WTC11 (cell line): ENCODE measurements around the gene ADAM22. TPM values are rescaled to one million over a fixed set of nuclear protein-coding genes. Genes with fewer than 3 reads are reported as not detected.

Source experiments
- ATAC-seq: fragments of 200-7000 bp; cut with Tn5 transposase; 2 replicates; pipeline ENCODE4 v1.10.0; 2021; ENCODE audit warnings: mild to moderate bottlenecking, moderate library complexity
- CTCF ChIA-PET: fragments of 300-600 bp; sonication (Branson Sonifier 250); formaldehyde crosslinking; loops from one replicate; lab custom pipeline; 2021; ENCODE audit warnings: antibody characterized with exemption; lab: Charles Lee
- POLR2A ChIA-PET: fragments of 350-600 bp; sonication (Branson Sonifier 250); formaldehyde crosslinking; loops from one replicate; lab custom pipeline; 2021; ENCODE audit warnings: antibody characterized with exemption; lab: Charles Lee
- DNase-seq: peaks from one replicate; pipeline ENCODE4 v3.0.0; 2021; ENCODE audit warnings: low spot score
- H3K27ac Mint-ChIP-seq: 2 replicates; pipeline ENCODE4 v1.8.0; 2021; ENCODE audit warnings: mixed read lengths
- H3K27me3 Mint-ChIP-seq: 2 replicates; pipeline ENCODE4 v1.8.0; 2021; ENCODE audit warnings: low read depth, mild to moderate bottlenecking, moderate library complexity, mixed read lengths
- H3K36me3 Mint-ChIP-seq: 2 replicates; pipeline ENCODE4 v1.8.0; 2021; ENCODE audit warnings: mixed read lengths
- H3K4me1 Mint-ChIP-seq: 2 replicates; pipeline ENCODE4 v1.8.0; 2022; ENCODE audit warnings: mixed read lengths
- H3K4me3 Mint-ChIP-seq: 2 replicates; pipeline ENCODE4 v1.8.0; 2021; ENCODE audit warnings: mild to moderate bottlenecking, moderate library complexity, mixed read lengths
- H3K9me3 Mint-ChIP-seq: 2 replicates; pipeline ENCODE4 v1.8.0; 2021; ENCODE audit warnings: mixed read lengths
- ARID4B ChIP-seq: sonication (generic); formaldehyde crosslinking; IDR thresholded peaks from 2 replicates; pipeline ENCODE4 v1.8.0; 2023; ENCODE audit warnings: missing genetic modification reagents, mild to moderate bottlenecking, borderline replicate concordance
- ATF1 ChIP-seq: sonication (generic); formaldehyde crosslinking; IDR thresholded peaks from 2 replicates; pipeline ENCODE4 v1.8.1; 2023; ENCODE audit warnings: mild to moderate bottlenecking, moderate library complexity, missing genetic modification reagents
- ATF2 ChIP-seq: sonication (generic); formaldehyde crosslinking; IDR thresholded peaks from 2 replicates; pipeline ENCODE4 v1.8.1; 2022; ENCODE audit warnings: low read depth, missing genetic modification reagents, borderline replicate concordance
- ATF3 ChIP-seq: sonication (generic); formaldehyde crosslinking; conservative IDR thresholded peaks from 2 replicates; pipeline ENCODE4 v1.8.1; 2022; ENCODE audit warnings: mild to moderate bottlenecking, missing genetic modification reagents
- ATF6 ChIP-seq: sonication (generic); formaldehyde crosslinking; IDR thresholded peaks from 2 replicates; pipeline ENCODE4 v1.8.1; 2023; ENCODE audit warnings: mild to moderate bottlenecking, missing genetic modification reagents
- CTCF ChIP-seq: fragments of 200-600 bp; IDR thresholded peaks from 2 replicates; pipeline ENCODE4 v1.8.0; 2022; ENCODE audit warnings: antibody characterized with exemption
- ELF4 ChIP-seq: sonication (generic); formaldehyde crosslinking; IDR thresholded peaks from 2 replicates; pipeline ENCODE4 v1.8.1; 2022; ENCODE audit warnings: low read depth, mild to moderate bottlenecking, moderate library complexity, missing genetic modification reagents
- EMX1 ChIP-seq: fragments of 250-450 bp; sonication (Bioruptor Pico); IDR thresholded peaks from 2 replicates; pipeline ENCODE4 v1.8.0; 2021; ENCODE audit warnings: mild to moderate bottlenecking
- FOXJ3 ChIP-seq: sonication (generic); formaldehyde crosslinking; IDR thresholded peaks from 2 replicates; pipeline ENCODE4 v1.9.0; 2021; ENCODE audit warnings: missing genetic modification reagents, mild to moderate bottlenecking, borderline replicate concordance
- FOXK1 ChIP-seq: sonication (generic); formaldehyde crosslinking; IDR thresholded peaks from 2 replicates; pipeline ENCODE4 v1.8.0; 2022; ENCODE audit warnings: mild to moderate bottlenecking, moderate library complexity, missing genetic modification reagents
- HMGA2 ChIP-seq: fragments of 250-450 bp; sonication (Bioruptor Pico); IDR thresholded peaks from 2 replicates; pipeline ENCODE4 v1.4.0; 2021; ENCODE audit warnings: mild to moderate bottlenecking, moderate library complexity
- JAZF1 ChIP-seq: fragments of 250-450 bp; sonication (Bioruptor Pico); IDR thresholded peaks from 2 replicates; pipeline ENCODE4 v1.9.0; 2021; ENCODE audit warnings: moderate library complexity, mild to moderate bottlenecking, inconsistent platforms
- JUN ChIP-seq: sonication (generic); formaldehyde crosslinking; IDR thresholded peaks from 2 replicates; pipeline ENCODE4 v1.8.0; 2023; ENCODE audit warnings: mild to moderate bottlenecking, missing genetic modification reagents
- NFE2L1 ChIP-seq: sonication (generic); formaldehyde crosslinking; IDR thresholded peaks from 2 replicates; pipeline ENCODE4 v1.8.1; 2023; ENCODE audit warnings: missing genetic modification reagents
- NFYB ChIP-seq: sonication (generic); formaldehyde crosslinking; conservative IDR thresholded peaks from 2 replicates; pipeline ENCODE4 v1.8.0; 2022; ENCODE audit warnings: low read depth, missing genetic modification reagents
- NR3C1 ChIP-seq: sonication (generic); formaldehyde crosslinking; conservative IDR thresholded peaks from 2 replicates; pipeline ENCODE4 v1.8.1; 2023; ENCODE audit warnings: low read depth, mild to moderate bottlenecking, missing genetic modification reagents
- SP1 ChIP-seq: sonication (generic); formaldehyde crosslinking; conservative IDR thresholded peaks from 2 replicates; pipeline ENCODE4 v1.8.1; 2022; ENCODE audit warnings: missing genetic modification reagents
- ZNF263 ChIP-seq: sonication (generic); formaldehyde crosslinking; IDR thresholded peaks from 2 replicates; pipeline ENCODE4 v1.8.1; 2022; ENCODE audit warnings: low read depth, mild to moderate bottlenecking, moderate library complexity, missing genetic modification reagents
- total RNA-seq: library from RNA; stranded (reverse); gene quantifications from 3 replicates; pipeline ENCODE4 v1.2.3, GENCODE V29; 2021

Gene ADAM22
- total RNA-seq, 1 experiment from 2014 or later = 12.4 TPM

- Mint-ChIP-seq H3K4me1 (peaks cover 2% of the 10 kb centered on the region; the same call in 1 of the 2 replicates), H3K27ac (no peak overlapping the region), H3K9me3 (peaks cover 25% of the 10 kb centered on the region), H3K36me3 (peaks cover 29% of the 10 kb centered on the region), H3K4me3 (no peak overlapping the region), H3K27me3 (no peaks in the 10 kb centered on the region; the same call in 1 of the 2 replicates)
- ATAC-seq (no peak), DNase-seq (no peak)
- CTCF ChIA-PET = interaction anchor here (0.5 kb wide), 1 partner anchor 73 kb away, joined by 3 read pairs; no protein-coding TSS in a partner anchor
- TF ChIP-seq ATF6 (CRISPR knock-in tag) = no peak
- TF ChIP-seq EMX1 (CRISPR knock-in tag) = no peak
- no peak for TF ChIP-seq ATF1
- TF ChIP-seq NFYB (CRISPR knock-in tag) = no peak
- TF ChIP-seq ZNF263 = no peak
- no peak for TF ChIP-seq ARID4B (CRISPR knock-in tag)
- no peak for TF ChIP-seq CTCF
- TF ChIP-seq ATF3 (CRISPR knock-in tag) = no peak
- no peak for TF ChIP-seq HMGA2 (CRISPR knock-in tag)
- no peak for TF ChIP-seq ELF4
- no peak for TF ChIP-seq ATF2 (CRISPR knock-in tag)
- no peak for TF ChIP-seq NFE2L1 (CRISPR knock-in tag)
- no peak for TF ChIP-seq JUN (CRISPR knock-in tag)
- TF ChIP-seq FOXK1 (CRISPR knock-in tag) = no peak
- TF ChIP-seq SP1 (CRISPR knock-in tag) = no peak
- TF ChIP-seq NR3C1 (CRISPR knock-in tag) = no peak
- TF ChIP-seq JAZF1 (CRISPR knock-in tag) = no peak
- TF ChIP-seq FOXJ3 (CRISPR knock-in tag) = no peak
- POLR2A ChIA-PET = no interaction called here
Observed at GRCh38 chr7:87959336-87959735, 25.3 kb downstream of the ADAM22 start.
